Raji (cell line): ENCODE results near the gene LRRC73.

Experiments used
- POLR2A ChIP-seq: IDR thresholded peaks from 2 replicates; pipeline ENCODE4 v1.6.1; 2011; ENCODE audit warnings: low read depth, low read length, control low read depth; ENCODE audit not compliant: insufficient read depth

Gene LRRC73, protein sequence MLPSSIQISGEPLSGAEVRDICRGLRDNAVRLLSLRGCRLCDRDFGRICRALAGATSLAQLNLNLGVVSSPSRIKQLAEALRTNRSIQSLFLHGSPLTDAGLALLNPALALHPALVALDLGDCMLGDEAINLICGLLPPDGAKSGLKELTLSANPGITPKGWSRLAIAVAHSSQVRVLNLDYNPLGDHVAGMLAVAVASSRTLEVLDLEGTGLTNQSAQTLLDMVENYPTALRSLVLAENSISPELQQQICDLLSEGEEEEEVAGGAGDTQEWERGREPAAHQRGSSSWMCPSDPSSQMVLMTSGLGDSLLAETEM

DNA sequence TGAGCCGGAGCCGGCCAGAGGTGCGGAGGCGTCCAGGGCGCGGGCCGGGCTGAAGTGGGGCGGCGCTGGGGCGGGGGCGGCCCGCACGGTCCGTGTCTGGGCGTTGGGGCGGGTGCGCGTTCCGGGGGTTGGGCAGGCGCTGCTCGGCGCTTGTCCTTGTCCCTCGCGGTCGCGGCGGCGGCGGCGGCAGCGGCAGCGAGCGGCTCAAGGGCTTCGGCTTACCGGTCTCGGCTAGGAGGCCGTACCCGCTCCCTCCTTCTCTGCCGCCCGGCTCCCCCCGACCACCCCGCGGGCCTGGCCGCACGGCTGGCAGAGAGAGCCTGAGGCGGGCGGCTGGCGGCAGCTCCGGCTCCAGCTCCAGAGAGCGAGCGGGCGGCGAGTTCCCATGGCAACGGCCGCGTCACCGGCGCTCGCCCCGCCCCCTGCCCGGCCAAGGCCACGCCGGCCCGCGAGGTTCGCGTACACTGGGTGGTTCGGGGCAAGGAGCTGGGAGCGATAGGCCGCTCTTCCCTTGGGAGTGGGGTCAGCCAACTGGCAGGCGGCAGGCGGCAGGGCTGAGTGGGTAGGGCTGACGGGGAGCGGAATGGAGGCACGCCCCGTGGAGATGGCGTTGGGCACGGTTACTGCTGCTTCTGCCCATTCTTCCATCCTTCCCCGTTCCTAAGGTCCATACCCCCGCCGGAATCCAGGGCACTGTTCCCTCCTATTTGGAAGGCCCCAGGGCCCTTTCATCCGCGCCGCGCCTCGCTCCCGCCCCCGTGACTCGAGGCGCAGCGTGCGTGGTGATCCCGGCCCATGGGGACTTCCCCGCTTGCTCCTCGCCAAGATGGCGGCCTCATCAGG is at the start of gene LRRC73:
Gene LRRC73, minus strand, starts transcription at position 363 of the 843 bp plus-strand sequence. CDS start 561 bp downstream, outside the sequence.
- no peak for TF ChIP-seq POLR2A

DNA sequence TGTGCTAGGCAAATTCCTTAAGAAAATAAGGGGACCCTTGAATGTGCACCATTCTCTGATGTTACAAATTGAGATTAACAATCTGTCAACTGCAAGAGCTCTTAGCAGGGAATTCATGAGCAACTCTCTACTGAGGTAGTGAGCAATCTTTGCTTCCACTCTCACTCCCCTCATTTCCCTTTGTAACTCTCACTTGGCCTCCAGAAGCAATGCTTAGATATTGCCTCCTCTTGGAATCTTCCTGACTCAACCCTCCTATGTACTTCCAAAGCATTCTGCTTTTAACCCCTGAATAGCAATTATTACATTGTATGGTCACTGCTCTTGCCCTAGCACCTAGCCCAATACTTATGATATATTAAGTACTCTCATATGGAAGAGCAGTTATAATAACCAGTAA is 49.2 kb upstream of the LRRC73 start:
- TF ChIP-seq POLR2A = no peak

DNA sequence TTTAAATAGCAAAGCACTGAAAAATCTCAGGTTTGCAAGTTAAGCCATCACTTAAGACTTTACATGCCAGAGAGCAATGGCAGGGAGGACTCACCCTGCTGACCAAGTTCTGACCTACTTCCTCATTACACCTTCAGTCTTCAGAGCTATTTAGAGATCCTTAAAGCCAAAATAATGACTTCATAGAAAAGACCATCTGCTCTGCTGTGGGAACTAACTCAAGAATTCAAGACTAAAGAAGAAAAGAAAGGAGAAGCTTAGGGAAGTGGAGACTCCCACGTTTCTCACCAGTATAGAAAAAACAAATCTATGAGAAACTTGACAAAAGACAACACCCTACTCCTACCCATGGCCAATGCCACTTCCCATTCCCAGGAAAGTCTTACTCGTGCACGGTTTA is 37.1 kb upstream of the LRRC73 start:
- TF ChIP-seq POLR2A = no peak

DNA sequence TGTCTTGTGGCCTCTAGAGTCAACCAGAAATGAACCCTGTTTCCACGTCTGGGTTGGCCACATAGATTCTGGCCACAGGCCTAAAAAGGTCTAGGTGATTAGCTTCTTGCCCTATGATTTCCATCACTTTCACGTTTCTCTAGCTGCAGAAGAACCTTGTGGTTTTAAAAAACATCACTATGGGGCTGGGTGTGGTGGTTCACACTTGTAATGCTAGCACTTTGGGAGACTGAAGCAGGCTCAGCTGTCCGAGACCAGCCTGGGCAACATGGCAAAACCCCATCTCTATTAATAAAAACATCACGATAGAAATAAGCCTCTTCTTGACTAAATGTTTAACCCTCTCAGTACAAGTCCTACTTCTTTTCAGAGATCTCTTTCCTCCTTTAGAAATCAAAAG is 34.3 kb upstream of the LRRC73 start:
- no peak for TF ChIP-seq POLR2A

DNA sequence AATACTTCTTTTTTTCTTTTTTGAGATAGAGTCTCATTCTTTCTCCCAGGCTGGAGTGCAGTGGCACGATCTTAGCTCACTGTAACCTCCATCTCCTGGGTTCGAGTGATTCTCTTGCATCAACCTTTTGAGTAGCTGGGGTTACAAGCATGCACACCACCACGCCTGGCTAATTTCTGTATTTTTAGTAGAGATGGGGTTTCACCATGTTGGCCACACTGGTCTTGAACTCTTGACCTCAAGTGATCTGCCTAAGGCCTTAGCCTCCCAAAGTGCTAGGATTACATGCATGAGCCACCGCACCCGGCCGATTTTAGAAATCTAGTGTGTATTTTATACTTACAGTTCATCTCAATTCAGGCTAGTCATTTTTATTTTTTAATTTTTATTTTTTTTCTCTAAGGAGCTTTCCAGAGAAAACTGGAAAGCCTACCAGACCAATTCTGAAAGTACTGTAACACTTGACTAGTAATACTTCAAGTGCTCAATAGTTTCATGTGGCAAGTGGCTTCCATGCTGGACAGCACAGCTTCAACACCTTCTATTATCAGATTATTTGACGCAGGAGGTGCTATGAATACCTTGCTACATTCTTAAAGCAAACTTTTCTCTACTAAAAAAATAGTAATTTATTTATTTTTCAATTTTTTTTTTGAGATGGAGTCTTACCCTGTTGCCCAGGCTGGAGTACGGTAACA is 31.8 kb upstream of the LRRC73 start:
- no peak for TF ChIP-seq POLR2A

DNA sequence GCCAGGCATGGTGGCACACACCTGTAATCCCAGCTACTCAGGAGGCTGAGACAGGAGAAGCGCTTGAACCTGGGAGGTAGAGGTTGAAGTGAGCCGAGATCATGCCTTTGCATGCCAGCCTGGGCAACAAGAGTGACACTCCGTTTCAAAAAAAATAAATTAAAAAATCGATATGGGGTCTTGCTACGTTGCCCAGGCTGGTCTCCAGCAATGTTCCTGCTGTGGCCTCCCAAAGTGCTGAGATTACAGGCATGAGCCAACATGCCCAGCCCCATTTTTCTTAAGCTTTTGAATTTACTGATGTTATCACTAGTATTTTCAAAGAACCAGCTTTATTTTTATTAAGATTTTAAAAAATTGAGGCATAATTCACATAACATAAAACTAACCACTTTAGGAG is 30.4 kb upstream of the LRRC73 start:
- TF ChIP-seq POLR2A = no peak

DNA sequence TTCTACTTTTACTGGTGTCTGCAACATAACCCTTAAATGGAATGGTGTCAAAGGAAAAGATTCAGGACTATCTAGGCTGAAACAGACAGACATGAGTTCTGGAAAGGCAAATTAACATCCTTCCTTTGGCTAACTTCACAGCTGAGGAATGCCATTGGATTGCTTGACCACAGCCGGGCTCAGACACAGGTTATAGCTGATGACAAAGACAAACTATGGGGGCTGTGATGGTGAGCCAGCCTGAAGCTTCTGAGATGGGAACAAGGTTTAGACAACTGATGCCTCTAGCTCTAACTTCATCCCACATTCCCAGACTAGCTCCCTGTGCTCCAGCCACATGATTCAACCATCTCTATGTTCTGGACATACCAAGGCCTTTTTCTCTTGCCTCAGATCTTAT is 22.1 kb upstream of the LRRC73 start:
- no peak for TF ChIP-seq POLR2A

DNA sequence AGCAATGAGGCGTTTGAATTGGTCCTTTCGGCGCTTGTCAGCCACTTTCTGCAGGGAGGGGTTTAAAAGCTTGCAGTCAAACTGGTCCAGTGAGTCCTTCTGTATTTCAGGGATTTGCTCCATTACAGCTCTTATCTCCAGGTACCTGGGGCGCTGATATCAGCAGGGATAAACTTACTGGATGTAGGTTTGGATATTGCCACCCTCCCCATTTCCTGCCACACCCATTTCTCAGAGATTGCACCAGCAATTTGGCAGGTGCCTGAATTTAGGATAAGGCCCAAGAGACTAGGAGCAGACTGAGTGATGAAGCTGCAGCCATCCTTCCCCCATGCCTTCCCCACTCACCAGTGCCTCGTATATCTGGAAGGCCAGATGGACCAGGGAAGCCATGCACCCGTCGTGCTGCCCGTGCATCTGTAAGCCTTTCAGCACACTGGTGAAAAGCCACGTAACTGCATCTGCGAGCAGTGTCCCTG is 14.4 kb upstream of the LRRC73 start:
- TF ChIP-seq POLR2A = no peak

GRCh38 chr6:43523284-43523683 is 13.1 kb upstream of the LRRC73 start:
- no peak for TF ChIP-seq POLR2A

GRCh38 chr6:43522547-43523261 is 12.6 kb upstream of the LRRC73 start:
- no peak for TF ChIP-seq POLR2A

DNA sequence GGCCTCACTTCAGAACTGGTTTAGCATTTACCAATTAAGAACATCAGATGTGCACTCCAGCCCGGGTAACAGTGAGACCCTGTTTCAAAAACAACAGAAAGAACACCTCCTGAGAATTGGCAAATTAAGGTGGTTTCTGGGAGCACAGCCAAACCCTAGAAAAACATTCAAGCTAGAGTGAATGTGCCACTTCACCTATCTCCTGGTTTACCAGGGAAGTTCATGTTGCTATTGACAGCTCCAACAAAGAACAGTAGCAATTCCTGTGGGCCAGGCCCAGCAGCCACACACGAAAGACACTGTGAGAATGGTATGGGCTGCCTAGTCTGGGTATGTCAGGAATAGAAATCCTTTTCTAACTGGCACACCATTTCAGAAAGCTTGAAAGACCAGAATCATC is 11.7 kb upstream of the LRRC73 start:
- no peak for TF ChIP-seq POLR2A

DNA sequence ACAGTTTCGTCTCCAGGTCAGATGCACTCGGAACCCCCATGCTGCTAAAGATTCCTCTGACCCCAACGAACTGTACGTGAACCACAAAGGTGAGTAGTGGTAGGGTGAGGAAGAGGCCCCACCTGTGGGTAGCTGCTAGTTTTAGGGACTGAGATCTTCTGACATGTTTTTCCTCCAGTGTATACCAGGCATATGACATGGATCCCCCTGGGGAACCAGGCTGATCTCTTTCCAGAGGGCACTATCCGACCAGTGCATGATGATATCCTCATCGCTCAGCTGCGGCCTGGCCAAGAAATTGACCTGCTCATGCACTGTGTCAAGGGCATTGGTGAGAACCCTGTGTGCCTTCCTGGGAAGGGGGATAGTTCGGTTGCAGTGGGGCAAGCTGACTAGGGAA is 10.0 kb upstream of the LRRC73 start:
- TF ChIP-seq POLR2A = no peak

- TF ChIP-seq POLR2A = no peak
These were observed 7.6 kb upstream of the LRRC73 start for GRCh38 chr6:43517505-43518357.
